GM10248 (cell line): ENCODE data around the gene CMIP.

Source experiments
- CTCF ChIA-PET: fragments of 300-600 bp; sonication (Branson Sonifier 250); formaldehyde crosslinking; extraction: SDS; loops from one replicate; lab custom pipeline; 2021; ENCODE audit warnings: antibody characterized with exemption; lab: Yijun Ruan, JAX
- POLR2A ChIA-PET: fragments of 350-650 bp; sonication (Branson Sonifier 250); formaldehyde crosslinking; extraction: SDS; loops from one replicate; lab custom pipeline; 2020; ENCODE audit warnings: antibody characterized with exemption; lab: Yijun Ruan, JAX
- DNase-seq: peaks from one replicate; pipeline ENCODE4 v3.0.0; 2012; ENCODE audit errors: extremely low spot score
- TF ChIP-seq, protein P1 (sequence below): IDR thresholded peaks from 2 replicates; pipeline ENCODE4 v1.5.1; 2012; ENCODE audit warnings: mild to moderate bottlenecking, low read depth; ENCODE audit errors: extremely low read depth, missing control alignments, control extremely low read depth

CMIP gene

GRCh38 chr16:81665588-81665987, 221.0 kb downstream of the CMIP start:
- TF ChIP-seq, protein P1, sequence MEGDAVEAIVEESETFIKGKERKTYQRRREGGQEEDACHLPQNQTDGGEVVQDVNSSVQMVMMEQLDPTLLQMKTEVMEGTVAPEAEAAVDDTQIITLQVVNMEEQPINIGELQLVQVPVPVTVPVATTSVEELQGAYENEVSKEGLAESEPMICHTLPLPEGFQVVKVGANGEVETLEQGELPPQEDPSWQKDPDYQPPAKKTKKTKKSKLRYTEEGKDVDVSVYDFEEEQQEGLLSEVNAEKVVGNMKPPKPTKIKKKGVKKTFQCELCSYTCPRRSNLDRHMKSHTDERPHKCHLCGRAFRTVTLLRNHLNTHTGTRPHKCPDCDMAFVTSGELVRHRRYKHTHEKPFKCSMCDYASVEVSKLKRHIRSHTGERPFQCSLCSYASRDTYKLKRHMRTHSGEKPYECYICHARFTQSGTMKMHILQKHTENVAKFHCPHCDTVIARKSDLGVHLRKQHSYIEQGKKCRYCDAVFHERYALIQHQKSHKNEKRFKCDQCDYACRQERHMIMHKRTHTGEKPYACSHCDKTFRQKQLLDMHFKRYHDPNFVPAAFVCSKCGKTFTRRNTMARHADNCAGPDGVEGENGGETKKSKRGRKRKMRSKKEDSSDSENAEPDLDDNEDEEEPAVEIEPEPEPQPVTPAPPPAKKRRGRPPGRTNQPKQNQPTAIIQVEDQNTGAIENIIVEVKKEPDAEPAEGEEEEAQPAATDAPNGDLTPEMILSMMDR = no peak
- ChIA-PET CTCF (no interaction called here), POLR2A (no interaction called here)
- DNase-seq = no peak

DNA sequence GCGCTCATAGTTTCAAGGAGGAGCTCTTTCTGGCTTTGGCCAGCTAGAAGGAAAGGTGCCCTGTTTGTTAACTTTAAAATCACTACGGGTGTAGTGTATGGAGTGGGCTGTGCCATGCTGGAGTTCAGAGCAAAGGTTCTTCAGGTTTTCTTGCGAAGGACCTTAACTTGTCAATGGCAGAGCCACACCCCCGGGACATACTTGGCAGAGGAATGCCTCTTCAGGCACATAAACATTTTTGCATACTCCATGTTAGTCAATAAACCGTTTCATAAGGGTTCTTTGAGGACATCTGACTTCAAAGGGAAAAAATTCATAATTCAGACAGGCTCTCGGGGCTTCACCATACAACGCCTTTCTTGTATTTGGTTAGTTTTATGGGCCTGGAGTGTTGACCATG, 221.5 kb downstream of the CMIP start:
- ChIA-PET CTCF (no interaction called here), POLR2A (no interaction called here)
- DNase-seq = no peak
- TF ChIP-seq, protein P1 = no peak

DNA sequence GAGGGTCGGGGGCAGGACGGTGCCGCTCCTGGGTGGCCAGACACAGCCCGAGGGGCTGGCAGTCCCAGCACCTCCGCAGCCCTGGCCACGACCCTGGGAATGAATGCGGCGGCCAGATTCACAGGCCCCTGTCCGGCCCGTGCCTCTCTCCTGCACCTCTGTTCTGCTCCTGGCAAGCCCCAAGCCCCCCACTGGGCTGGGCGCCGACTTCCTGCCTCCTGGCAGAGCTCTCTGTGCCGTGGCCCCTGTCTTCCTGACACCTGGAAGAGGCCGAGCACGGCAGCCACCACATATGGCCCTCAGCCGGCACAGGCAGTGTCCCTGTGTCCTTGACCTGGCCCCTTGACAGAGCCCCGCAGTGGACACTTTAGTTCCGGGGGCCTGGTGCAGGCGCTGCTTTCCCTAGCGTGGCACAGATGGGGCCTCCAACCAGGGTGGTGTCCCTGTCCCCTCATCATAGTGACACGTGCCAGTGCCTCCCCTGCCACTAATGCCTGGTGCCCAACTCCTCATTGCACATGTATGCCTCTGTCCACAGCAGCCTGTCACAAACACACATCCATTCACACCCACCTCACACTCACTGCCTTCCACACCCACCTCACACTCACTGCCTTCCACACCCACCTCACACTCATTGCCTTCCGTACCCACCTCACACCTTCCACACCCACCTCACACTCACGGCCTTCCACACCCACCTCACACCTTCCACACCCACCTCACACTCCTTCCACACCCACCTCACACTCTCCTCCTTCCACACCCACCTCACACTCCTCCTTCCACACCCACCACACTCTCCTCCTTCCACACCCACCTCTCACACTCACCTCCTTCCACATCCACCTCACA, 223.9 kb downstream of the CMIP start:
- TF ChIP-seq, protein P1 = no peak
- ChIA-PET CTCF (interaction anchor here (1.0 kb wide), 1 partner anchor 54 kb away, joined by 3 read pairs; no protein-coding TSS in a partner anchor), POLR2A (no interaction called here)
- no peak for DNase-seq

DNA sequence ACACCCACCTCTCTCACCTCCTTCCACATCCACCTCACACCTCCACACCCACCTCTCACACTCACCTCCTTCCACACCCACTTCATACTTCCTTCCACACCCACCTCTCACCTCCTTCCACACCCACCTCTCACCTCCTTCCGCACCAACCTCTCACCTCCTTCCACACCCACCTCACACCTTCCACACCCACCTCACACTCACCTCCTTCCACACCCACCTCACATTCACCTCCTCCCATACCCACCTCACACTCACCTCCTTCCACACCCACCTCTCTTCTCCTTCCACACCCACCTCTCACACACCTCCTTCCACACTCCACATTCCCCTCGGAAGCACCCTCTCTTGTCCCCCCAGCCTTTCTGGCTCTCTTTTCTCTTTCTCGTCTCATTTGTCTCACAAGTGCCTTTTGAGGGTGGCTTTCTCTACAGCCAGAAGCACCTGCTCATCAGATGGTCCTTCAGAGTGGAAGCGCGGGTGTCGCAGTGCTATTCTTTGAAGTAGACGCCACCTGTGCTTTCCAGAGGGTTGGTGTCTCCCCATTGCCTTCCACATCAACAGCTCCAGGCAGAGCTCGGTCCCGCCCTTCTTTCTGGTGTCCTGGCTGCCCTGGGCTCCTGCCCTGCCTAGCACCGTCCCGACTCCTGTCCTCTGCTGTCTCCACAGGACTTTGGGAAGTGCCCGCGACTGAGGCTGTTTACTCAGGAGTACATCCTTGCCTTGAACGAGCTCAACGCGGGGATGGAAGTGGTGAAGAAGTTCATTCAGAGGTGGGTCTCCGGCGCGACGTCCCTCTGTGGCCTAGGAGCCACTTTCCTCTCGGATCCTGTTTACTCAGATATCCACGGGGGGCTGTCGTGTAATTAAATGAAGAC, 225.1 kb downstream of the CMIP start:
- POLR2A ChIA-PET = no interaction called here
- CTCF ChIA-PET = no interaction called here
- no peak for DNase-seq
- TF ChIP-seq, protein P1 = no peak

- DNase-seq = no peak
- TF ChIP-seq, protein P1 = no peak
- ChIA-PET CTCF (no interaction called here), POLR2A (no interaction called here)
These were observed 227.4 kb downstream of the CMIP start for GRCh38 chr16:81671738-81672597.

- POLR2A ChIA-PET = no interaction called here
These were observed 228.8 kb downstream of the CMIP start for GRCh38 chr16:81673432-81673831.

More at GRCh38 chr16:81673432-81673831, 228.8 kb downstream of the CMIP start:
- TF ChIP-seq, protein P1 = no peak
- DNase-seq = no peak
- CTCF ChIA-PET = no interaction called here
